ENCODE data around the gene DCLK3.

DNA sequence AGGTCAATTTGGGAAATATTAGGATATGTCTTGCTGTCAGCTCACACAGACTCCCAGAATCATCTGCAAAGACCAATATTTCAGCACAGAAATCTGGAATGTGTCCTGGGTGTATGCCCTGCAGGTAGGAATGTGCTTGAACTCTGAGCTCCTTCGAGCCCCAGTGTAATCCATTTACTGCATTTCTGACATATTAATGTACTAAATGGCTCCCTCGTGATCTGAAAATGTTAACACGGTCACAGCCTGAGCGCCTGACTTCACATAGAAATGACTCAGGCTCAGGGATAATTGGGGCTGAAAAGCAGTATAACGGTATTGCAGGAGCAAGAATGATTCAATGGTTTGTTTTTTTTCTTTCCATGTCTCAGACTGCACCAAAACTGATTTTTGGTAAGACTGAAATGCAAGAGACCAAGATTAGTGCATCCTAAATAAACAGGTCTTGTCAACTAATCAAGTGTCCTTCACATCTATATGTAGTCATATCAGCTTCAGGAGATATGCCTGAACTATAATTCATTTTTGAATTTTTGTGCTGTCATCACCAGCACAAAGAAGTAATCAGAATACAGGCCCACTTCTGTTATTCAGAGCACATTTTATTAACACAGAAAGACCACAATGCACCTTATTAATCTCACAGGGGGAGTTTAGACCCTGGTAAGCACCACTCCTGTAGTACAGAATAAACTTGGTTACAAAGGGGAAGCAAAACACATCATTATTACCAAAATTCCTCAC, 49.8 kb downstream of the DCLK3 start:
- TF ChIP-seq EZH2 (IDR thresholded peaks at IDR 0.05; ENCODE audit: borderline replicate concordance, low read length) (no peak), CTCF (IDR thresholded peaks at IDR 0.05; ENCODE audit: low read length) (no peak)

All from OCI-LY1 (cell line).